GM12864 (cell line): ENCODE data around the gene PGAM1.

Experiments used
- DNase-seq: peaks from one replicate; pipeline ENCODE4 v3.0.0-alpha.2; 2011; ENCODE audit warnings: low read depth
- H3K4me3 ChIP-seq: 2 replicates; pipeline ENCODE4 v1.5.1; 2011; ENCODE audit warnings: mild to moderate bottlenecking, low read depth, low read length, control low read depth
- CTCF ChIP-seq: IDR thresholded peaks from 2 replicates; pipeline ENCODE4 v1.5.1; 2011; ENCODE audit warnings: low read depth, mild to moderate bottlenecking, moderate library complexity, low read length, control low read depth, inconsistent platforms; ENCODE audit errors: missing control alignments

The PGAM1 gene

GRCh38 chr10:97384156-97384555, 41.8 kb upstream of the PGAM1 start:
- no peak for DNase-seq
- no peak for TF ChIP-seq CTCF
- no peak overlapping the region for H3K4me3 ChIP-seq

- H3K4me3 ChIP-seq: no peak overlapping the region
- no peak for TF ChIP-seq CTCF
- DNase-seq: no peak
These were observed 41.4 kb upstream of the PGAM1 start for GRCh38 chr10:97384641-97385040.

- no peak for TF ChIP-seq CTCF
- H3K4me3 ChIP-seq: no peak overlapping the region
- no peak for DNase-seq
These were observed 40.4 kb upstream of the PGAM1 start for GRCh38 chr10:97385565-97385964.

GRCh38 chr10:97388152-97388551, 37.8 kb upstream of the PGAM1 start:
- DNase-seq: no peak
- H3K4me3 ChIP-seq: no peak overlapping the region
- TF ChIP-seq CTCF: no peak

- no peak for TF ChIP-seq CTCF
- no peak overlapping the region for H3K4me3 ChIP-seq
- DNase-seq: no peak
These were observed 35.9 kb upstream of the PGAM1 start for GRCh38 chr10:97390091-97390490.

GRCh38 chr10:97393034-97393573, 32.9 kb upstream of the PGAM1 start:
- TF ChIP-seq CTCF: no peak
- H3K4me3 ChIP-seq: no peak overlapping the region
- DNase-seq: no peak

GRCh38 chr10:97396056-97396455, 29.9 kb upstream of the PGAM1 start:
- no peak for DNase-seq
- TF ChIP-seq CTCF: no peak

More at GRCh38 chr10:97396056-97396455, 29.9 kb upstream of the PGAM1 start:
- no peak overlapping the region for H3K4me3 ChIP-seq
